ENCODE results near the gene ANO1.

The ANO1 gene

DNA sequence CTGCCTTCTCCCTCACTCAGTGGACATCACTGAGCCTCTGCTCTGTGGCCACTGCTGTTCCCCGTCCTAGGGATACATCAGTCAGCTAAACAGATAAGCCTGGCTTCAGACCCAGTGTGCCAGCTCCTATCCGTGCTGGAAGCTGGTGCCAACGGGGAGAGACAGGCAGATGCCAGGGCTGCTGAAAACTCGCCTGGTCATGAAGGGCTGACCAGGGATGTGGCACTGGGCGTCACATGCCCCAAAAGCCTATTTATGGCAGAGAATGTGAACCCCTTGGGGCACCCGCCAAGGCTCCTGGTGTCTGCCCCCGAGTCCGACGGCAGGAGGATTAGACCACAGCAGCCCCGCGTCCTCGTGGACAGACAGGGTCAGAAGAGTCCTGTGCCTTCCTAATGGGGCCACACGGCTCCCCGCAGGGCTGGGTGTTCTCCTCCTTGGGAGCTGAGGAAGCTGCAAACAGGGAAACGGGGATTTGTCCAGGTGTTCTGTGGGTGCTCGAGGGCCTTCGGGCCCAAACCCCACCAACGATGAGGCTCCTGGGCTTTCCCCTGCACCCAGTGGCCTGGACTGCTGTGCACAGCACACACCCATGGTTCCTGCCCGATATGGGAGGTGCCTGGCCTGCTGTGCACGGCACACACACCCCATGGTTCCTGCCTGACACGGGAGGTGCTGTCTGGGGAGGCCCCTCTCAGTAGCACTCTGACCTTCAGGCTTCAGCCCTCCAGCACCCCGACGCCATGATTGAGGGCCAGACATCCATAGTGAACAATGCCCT lies 19.9 kb downstream of the ANO1 start:
- DNase-seq, result no peak

DNA sequence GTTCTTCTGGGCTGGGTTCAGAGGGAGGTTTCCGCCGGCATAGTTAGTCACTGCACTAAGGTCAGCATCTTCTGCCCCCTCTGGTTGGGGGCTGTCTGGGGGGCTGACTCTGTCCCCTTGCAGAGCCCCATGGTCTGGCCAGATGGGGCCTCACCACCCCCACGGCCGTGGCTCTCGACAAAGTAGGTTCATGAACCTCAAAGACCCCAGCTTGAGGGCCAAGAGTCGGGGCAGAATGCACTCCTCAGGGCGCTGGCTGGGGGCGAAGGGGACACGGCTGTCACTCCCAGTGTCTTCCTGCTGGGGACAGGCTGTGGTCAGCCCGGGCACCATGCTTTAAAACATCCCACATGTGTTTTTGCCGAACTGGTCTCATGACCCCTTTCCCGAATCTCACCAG lies 20.8 kb downstream of the ANO1 start:
- no peak for DNase-seq

DNA sequence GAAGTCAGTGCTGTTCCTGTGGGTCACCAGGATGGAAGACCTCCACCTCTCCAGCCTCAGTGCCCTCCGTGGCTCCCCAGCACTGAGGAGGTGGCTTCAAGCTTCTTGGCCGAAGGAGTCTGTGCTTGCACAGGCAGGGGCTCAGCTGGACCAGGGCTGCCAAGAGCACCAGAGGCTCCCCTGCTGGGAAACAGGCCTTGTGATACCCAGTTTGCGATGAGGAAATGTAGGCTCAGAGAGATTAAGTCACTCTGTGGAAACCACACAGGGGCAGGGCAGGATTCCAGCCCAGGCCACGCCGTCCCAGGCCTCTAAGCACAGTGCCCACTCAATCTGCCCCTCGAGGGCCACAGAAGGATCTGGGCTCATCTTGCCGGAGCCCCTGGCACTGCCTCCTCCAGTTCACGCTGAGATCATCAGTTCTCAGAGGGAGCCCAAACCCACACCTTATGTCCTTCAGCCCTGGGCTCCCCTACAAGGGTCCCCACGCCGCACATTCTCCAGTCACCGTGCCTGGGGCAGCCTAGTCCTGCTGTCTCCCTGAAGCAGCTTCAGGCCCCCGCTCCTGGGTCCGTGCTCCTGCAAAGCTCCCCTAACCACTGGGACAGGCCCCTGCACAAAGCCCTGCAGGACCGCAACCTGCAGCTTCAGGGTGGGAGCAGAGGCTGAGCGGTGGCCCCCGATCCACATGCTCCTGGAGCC lies 21.6 kb downstream of the ANO1 start:
- no peak for DNase-seq

DNA sequence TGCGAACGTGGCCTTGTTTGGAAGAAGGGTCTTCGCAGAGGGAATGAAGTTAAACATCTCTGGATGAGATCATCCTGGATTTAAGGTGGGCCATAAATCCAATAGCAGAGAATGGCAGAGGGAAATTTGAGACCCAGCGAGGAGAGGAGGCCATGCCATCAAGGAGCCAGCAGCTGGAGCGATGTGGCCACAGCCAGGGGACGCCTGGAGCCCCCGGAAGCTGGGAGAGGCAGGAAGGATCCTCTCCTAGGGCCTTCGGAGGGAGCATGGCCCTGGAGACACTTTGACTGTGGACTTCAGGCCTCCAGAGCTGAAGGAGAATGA lies 22.1 kb downstream of the ANO1 start:
- DNase-seq, result no peak

DNA sequence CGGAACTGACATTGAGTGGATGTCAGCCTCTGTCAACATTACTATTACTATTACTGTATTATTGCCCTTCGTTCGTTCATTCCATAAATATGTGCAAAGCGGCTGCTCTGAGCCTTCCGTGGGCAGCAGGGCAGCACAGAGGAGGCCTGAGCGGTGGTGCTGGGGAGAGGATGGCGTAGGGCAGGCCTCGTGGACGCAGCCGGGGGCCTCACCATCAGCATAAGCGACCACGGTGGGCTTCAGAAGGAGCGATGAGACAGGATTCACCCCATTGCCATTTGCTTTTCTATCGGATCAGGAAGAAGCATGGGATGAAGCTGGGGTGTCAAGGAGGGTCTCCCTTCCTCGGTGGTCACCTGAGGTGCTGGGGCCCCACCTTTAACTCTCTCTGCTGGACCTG lies 22.7 kb downstream of the ANO1 start:
- DNase-seq, result no peak

- no peak for DNase-seq
Measured at GRCh38 chr11:70103256-70103975, 25.3 kb downstream of the ANO1 start.

- no peak for DNase-seq
Measured at GRCh38 chr11:70104419-70104818, 26.3 kb downstream of the ANO1 start.

DNA sequence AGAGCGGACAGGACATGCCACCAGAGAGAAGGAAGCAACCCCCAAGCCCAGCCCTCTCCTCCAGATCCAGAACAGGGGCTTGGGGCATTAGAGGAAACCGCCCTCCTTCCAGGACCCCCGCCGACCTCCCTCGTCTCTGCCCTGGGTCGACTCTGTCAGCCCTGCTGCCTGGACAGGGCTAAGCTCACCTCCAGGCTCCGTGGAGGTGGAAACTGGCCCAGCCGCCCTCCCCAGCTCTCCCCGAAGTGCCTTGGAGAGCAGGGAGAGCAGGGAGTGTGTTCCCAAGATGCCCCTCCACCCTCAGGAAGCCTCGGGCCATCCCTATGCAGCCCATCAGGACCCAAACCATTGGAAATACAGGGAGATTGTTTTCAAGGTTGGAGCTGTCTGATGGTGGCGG lies 26.8 kb downstream of the ANO1 start:
- DNase-seq, result no peak

DNA sequence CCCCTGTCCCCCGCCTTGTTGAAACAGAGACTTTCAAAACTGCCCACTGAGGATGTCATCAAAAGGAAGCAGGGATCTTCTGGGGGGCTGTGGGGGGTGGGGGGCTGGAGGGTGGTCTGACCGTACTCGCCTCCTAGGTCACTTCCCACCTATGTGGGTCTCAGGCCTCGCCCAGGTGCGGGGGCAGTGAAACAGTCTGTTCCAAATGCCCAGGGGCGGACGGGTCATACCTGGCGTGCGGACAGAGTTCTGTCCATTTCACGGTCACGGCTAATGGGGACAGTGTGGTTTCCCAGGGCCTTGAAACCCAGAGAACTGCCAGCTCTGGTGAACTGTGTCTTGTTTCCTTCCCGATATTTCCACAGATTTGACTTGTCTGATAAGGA lies 27.2 kb downstream of the ANO1 start:
- DNase-seq, result no peak

GRCh38 chr11:70105755-70106571 lies 27.8 kb downstream of the ANO1 start:
- no peak for DNase-seq

DNA sequence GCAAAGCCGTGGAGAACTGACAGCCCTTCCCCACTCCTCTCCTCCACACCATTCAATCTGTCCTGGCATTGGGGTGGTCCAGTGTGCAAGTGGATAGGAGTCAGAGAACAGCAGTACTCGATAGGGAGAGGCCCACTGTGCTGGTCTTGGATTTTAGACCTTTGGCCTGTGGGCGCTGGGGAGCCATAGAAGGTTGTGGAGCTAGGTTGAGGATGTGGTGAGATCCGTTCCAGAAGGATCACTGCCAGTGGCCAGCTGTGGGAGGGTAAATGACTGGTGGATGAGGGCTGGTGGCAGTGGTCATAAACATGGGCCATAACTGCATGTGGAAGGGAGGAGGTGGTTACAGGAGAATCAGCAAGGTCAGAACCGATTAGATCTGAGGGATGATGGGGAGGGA lies 28.6 kb downstream of the ANO1 start:
- DNase-seq, result no peak

GRCh38 chr11:70107191-70107590 lies 29.1 kb downstream of the ANO1 start:
- DNase-seq, result no peak

DNA sequence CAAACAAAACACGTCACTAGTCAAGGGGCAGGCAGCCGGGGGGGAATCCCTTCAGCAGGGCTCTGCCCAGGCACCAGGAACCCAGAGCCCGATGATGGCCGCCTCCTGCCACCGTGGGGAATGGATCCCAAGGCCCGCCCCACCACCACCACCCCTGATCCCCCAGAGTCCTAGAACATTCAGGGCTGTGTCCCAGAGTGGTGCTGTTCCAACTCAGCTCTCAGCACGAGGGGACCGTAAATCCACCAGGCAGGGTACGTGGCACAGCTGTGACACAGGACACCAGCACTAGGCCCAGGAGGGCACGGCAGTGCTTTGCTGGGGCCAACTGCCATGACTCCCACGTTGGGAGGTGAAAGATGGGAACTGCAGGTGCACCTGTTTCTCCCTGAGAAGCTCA lies 29.6 kb downstream of the ANO1 start:
- no peak for DNase-seq

GRCh38 chr11:70108250-70108649 lies 30.1 kb downstream of the ANO1 start:
- DNase-seq, result no peak

DNA sequence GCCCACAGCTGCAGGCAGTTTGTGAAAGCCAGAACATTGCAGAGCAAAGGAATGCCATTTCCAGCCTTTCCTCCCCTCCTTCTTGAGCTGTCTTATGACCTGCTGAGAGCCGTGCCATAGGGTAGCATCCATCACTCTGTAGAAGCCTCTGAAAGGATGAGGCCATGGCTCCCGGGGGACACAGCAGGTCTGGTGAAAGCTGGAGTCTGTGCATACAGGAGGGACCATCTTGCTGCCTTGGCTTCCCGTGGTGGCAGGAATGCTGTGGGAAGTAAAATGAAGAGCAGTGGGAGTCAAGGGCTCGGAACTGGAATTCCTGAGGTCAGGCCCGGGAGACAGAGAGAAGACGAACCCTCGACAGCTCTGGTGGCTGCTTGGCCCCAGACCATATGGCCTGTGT lies 30.9 kb downstream of the ANO1 start:
- no peak for DNase-seq

GRCh38 chr11:70109903-70110302 lies 31.8 kb downstream of the ANO1 start:
- DNase-seq, result no peak

DNA sequence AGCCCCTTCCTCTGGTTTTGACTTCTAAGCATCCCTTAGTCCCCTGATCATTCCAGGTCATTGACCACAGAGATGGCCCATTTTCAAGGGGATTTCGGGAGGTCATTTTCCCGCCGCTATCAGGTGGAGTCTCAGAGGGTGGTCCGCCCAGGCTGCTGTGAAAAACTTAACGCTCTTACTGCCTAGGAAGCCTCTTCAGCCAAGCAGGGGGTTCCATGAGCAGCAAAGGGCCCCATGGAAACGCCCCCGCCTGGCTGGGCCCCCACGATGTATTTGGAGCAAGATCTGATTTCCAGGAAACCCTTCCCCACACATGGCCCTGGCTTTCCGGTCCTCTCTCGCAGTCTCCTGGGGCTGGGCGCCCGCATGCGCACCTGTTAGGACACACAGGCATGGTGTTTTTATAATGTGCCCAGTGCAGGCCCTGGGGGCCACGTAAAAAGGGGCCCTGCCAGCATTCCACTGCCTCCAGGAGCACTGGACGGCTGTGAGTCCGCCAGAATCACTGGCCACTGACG lies 32.5 kb downstream of the ANO1 start:
- no peak for DNase-seq

- DNase-seq, result no peak
Measured at GRCh38 chr11:70111269-70112016, 33.3 kb downstream of the ANO1 start.

DNA sequence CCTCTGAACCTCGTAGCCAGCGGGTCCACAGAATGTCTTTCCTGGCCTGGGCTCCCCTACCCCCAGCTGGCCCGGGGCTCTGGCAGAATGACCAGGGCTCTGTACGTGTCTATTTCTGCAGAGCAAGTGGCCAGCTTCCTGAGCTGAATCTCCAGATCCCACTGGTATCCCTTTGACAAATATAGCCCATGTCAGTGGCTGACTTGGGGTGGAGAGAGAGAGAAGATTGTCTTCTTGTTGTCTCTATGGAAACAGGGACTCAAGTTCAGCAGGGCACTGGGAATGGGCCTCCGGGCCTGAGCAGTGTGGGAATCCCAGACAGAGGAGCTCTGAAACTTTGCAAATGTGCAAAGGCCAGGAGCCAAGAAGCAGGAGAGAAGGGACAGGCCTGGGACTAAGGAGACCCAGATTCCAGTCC lies 33.9 kb downstream of the ANO1 start:
- DNase-seq, result no peak

GRCh38 chr11:70113801-70114200 lies 35.7 kb downstream of the ANO1 start:
- no peak for DNase-seq

- DNase-seq, result no peak
Measured at GRCh38 chr11:70115778-70116177, 37.7 kb downstream of the ANO1 start.

GRCh38 chr11:70116386-70117065 lies 38.4 kb downstream of the ANO1 start:
- no peak for DNase-seq
